Colon (tissue), 2 donors: ENCODE data around the gene VAC14.
"Not testable (repeated sequence)": the region's sequence is repeated elsewhere in the genome, so short reads cannot be mapped to it uniquely, and the experiment has no call there.

ENCODE experiments used
- FAIRE-seq: peaks from 2 replicates; lab custom pipeline; 2012; peaks lifted over from hg19 to GRCh38; lab: Jason Lieb, UNC
- donor health status: control.
- donor health status: control.

The VAC14 gene

GRCh38 chr16:70644763-70645597, 156.0 kb downstream of the VAC14 start:
- no peak for FAIRE-seq

DNA sequence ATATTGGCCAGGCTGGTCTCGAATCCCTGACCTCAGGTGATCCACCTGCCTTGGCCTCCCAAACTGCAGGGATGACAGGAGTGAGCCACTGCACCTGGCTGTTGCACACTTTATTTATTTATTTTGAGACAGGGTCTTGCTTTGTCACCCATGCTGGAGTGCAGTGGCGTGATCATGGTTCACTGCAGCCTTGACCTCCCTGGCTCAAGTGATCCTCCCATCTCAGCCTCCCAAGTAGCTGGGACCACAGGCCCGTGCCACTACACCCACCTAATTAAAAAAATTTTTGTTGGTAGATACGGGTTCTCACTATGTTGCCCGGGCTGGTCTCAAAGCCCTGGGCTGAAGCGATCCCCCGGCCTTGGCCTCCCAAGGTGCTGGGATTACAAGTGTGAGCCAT, 157.7 kb downstream of the VAC14 start:
- not testable (repeated sequence) for FAIRE-seq

DNA sequence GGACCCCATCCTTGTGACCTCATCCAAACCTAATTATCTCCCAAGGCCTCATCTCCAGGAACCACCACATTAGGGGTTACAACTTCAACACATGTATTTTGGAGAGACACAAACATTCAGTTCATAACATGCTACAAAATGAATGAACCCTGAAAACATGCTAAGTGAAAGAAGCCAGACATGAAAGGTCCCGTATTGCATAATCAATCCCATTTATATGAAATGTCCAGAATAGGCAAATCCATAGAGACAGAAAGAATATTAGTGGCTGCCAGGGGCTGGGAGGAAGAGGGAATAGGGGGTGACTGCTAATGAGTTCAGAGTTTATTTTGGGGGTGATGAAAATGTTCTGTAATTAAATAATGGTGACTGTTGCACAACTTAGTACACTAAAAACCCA, 158.3 kb downstream of the VAC14 start:
- FAIRE-seq = no peak

DNA sequence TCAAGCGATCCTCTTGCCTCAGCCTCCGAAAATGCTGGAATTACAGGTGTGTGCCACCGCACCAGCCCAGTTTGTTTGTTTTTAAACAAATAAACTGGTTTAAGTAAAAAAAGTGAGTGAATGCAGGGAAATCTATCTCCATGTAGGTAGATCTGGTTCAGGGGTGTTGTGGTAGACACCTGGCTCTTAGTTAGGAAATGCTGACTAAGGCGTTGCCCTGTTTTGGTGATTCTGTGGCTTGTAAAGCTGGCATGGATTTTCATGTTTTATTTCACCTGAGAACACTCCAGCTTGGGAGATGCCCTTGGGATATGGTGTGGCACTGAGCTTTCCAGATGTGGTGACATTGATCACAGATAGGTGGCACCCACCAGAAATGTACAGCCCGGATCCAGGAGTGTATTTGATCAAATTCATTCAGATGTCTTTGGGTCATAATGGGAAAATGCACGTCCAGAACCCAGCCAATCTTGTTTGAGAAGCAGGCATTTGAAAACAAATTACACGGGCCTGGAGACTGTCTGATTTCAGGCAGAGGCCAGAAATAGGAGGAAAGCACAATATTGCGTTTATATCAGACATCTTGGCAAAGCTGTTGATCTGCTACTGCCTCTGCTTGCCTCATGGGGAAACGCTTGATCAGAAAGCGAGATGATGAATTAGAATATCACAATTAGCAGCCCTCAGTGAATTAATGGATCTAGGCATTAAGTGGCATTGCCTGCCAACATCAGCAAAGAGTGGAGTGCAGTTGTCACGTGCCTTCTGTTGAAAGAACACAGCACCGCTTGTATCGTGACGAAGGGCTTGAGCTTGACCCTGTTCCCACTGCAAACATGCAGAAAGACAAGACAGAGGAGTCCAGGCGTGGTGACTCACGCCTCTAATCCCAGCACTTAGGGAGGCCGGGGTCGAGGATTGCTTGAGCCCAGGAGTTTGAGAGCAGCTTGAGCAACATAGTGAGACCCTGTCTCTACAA, 161.9 kb downstream of the VAC14 start:
- FAIRE-seq = no peak
